GM12864 (cell line): Measurements from ENCODE around the gene ACSM6.

Experiments used
- DNase-seq: peaks from one replicate; pipeline ENCODE4 v3.0.0-alpha.2; 2011; ENCODE audit warnings: low read depth
- H3K4me3 ChIP-seq: 2 replicates; pipeline ENCODE4 v1.5.1; 2011; ENCODE audit warnings: mild to moderate bottlenecking, low read depth, low read length, control low read depth
- CTCF ChIP-seq: IDR thresholded peaks from 2 replicates; pipeline ENCODE4 v1.5.1; 2011; ENCODE audit warnings: low read depth, mild to moderate bottlenecking, moderate library complexity, low read length, control low read depth, inconsistent platforms; ENCODE audit errors: missing control alignments

The ACSM6 gene

GRCh38 chr10:95260909-95261552 lies 67.0 kb downstream of the ACSM6 start:
- no peak for DNase-seq
- no peak overlapping the region for H3K4me3 ChIP-seq
- no peak for TF ChIP-seq CTCF

GRCh38 chr10:95261926-95262325 lies 67.9 kb downstream of the ACSM6 start:
- no peak overlapping the region for H3K4me3 ChIP-seq
- no peak for TF ChIP-seq CTCF
- DNase-seq, result no peak

- H3K4me3 ChIP-seq, result no peak overlapping the region
- no peak for DNase-seq
- TF ChIP-seq CTCF, result no peak
Measured at GRCh38 chr10:95262763-95263518, 68.9 kb downstream of the ACSM6 start.

GRCh38 chr10:95263864-95264226 lies 69.8 kb downstream of the ACSM6 start:
- no peak for DNase-seq
- no peak overlapping the region for H3K4me3 ChIP-seq
- TF ChIP-seq CTCF, result no peak

GRCh38 chr10:95264227-95265051 lies 70.4 kb downstream of the ACSM6 start:
- H3K4me3 ChIP-seq, result no peak overlapping the region
- no peak for DNase-seq
- no peak for TF ChIP-seq CTCF

- H3K4me3 ChIP-seq, result no peak overlapping the region
- DNase-seq, result no peak
- no peak for TF ChIP-seq CTCF
Measured at GRCh38 chr10:95265572-95265971, 71.5 kb downstream of the ACSM6 start.
